Right atrium auricular region (tissue), 2 donors: ENCODE measurements around the gene CAMK2G. TPM values are rescaled to one million over a fixed set of nuclear protein-coding genes. Genes with fewer than 3 reads are reported as not detected.
"Not testable (repeated sequence)": the region's sequence is repeated elsewhere in the genome, so short reads cannot be mapped to it uniquely, and the experiment has no call there.

Experiments used
- DNase-seq: peaks from one replicate; pipeline ENCODE4 v3.0.0-alpha.2; 2019; ENCODE audit warnings: low spot score
- H3K27ac ChIP-seq, 2 donors: fragments of 200-600 bp; sonication (generic); 1 replicate in 1 of 2; 2 replicates in 1 of 2; pipeline ENCODE4 v1.5.1; 2016 to 2019
- H3K27me3 ChIP-seq, 2 donors: fragments of 200-600 bp; sonication (generic); one replicate each; pipeline versions ENCODE4 v1.5.1 to v1.6.0; 2017 to 2019
- H3K36me3 ChIP-seq: fragments of 200-600 bp; sonication (generic); one replicate; pipeline ENCODE4 v1.5.1; 2016
- H3K4me1 ChIP-seq, 2 donors: fragments of 200-600 bp; sonication (generic); one replicate each; pipeline versions ENCODE4 v1.5.1 to v1.6.0; 2017 to 2019
- H3K4me3 ChIP-seq, 2 donors: fragments of 200-600 bp; sonication (generic); 1 replicate in 1 of 2; 2 replicates in 1 of 2; pipeline ENCODE4 v1.5.1; 2017 to 2019; ENCODE audit warnings: mild to moderate bottlenecking in 1 of 2, moderate library complexity in 1 of 2
- H3K9me3 ChIP-seq, 2 donors: fragments of 200-600 bp; sonication (generic); one replicate each; pipeline ENCODE4 v1.5.1; 2019
- total RNA-seq, 2 donors: library from RNA; depleted of rRNA; stranded (reverse); fragments of >200 nt; gene quantifications; one replicate each; pipeline ENCODE4 v1.1.0, GENCODE V29; 2016
- TF ChIP-seq, protein P1 (sequence below), 2 donors: fragments of 200-600 bp; sonication (generic); IDR thresholded peaks; one replicate each; pipeline ENCODE4 v1.5.1; 2019; ENCODE audit warnings: antibody characterized with exemption in 2 of 2

Gene CAMK2G
- total RNA-seq, 2 donors from 2014 or later = 12.1 to 17.4 TPM

DNA sequence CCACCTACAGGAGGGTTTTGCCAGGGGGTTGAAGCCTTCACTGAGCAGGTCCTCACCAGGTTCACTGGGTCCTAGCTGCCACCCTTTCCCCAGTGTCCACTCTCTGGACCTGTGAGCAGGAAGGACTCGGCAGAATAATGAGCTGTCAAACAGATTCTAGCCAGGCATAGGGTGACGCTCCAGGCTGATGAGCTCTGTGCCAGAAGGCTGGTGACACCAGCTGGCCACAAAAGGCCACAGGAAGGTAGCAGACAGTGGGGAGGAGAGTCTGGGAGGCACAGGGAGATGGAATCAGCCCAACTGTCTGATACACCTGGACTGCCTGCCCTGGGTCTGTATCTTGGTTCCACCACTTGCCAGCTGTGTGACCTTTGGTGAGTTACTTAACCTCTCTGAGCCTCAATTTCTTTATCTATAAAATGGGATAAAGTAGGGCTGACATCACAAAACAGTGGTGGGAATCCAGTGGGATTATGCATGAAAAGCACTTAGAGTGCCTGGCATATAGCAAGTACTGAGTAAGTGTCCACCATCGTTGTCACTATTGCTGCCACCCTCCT is 36.3 kb downstream of the CAMK2G start:
- no peaks in the 10 kb centered on the region for H3K4me1 ChIP-seq
- H3K4me3 ChIP-seq = no peak overlapping the region
- H3K27ac ChIP-seq = no peak overlapping the region
- no peaks in the 10 kb centered on the region for H3K9me3 ChIP-seq
- no peak for DNase-seq
- no peaks in the 10 kb centered on the region for H3K27me3 ChIP-seq
- peaks cover 33% of the 10 kb centered on the region for H3K36me3 ChIP-seq
- TF ChIP-seq, protein P1, sequence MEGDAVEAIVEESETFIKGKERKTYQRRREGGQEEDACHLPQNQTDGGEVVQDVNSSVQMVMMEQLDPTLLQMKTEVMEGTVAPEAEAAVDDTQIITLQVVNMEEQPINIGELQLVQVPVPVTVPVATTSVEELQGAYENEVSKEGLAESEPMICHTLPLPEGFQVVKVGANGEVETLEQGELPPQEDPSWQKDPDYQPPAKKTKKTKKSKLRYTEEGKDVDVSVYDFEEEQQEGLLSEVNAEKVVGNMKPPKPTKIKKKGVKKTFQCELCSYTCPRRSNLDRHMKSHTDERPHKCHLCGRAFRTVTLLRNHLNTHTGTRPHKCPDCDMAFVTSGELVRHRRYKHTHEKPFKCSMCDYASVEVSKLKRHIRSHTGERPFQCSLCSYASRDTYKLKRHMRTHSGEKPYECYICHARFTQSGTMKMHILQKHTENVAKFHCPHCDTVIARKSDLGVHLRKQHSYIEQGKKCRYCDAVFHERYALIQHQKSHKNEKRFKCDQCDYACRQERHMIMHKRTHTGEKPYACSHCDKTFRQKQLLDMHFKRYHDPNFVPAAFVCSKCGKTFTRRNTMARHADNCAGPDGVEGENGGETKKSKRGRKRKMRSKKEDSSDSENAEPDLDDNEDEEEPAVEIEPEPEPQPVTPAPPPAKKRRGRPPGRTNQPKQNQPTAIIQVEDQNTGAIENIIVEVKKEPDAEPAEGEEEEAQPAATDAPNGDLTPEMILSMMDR (IDR thresholded peaks at IDR 0.05) = no peak

DNA sequence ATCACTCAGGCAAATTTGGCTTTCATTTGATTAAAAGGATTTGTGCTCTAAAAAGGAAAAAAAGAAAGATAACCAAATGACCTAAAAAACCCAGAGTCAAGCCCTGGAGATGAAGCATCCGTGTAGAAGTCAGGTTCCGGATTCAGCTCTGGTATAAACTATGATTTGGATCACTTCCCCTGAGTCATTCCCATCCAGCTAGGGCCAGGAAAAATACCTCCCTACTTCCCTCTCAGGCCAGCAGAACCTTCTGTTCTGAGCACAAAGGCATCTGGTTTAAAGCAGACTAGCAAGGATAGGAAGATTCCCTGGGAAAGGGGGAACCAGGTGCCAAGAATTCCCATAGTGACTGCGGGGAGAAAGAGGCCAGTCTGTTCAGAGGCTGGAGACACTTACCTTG is 37.3 kb downstream of the CAMK2G start:
- Histone ChIP-seq H3K9me3 (no peaks in the 10 kb centered on the region), H3K27ac (no peak overlapping the region), H3K4me3 (no peak overlapping the region), H3K4me1 (no peaks in the 10 kb centered on the region), H3K27me3 (no peaks in the 10 kb centered on the region), H3K36me3 (peaks cover 22% of the 10 kb centered on the region)
- TF ChIP-seq, protein P1 (IDR thresholded peaks at IDR 0.05) = no peak
- no peak for DNase-seq

DNA sequence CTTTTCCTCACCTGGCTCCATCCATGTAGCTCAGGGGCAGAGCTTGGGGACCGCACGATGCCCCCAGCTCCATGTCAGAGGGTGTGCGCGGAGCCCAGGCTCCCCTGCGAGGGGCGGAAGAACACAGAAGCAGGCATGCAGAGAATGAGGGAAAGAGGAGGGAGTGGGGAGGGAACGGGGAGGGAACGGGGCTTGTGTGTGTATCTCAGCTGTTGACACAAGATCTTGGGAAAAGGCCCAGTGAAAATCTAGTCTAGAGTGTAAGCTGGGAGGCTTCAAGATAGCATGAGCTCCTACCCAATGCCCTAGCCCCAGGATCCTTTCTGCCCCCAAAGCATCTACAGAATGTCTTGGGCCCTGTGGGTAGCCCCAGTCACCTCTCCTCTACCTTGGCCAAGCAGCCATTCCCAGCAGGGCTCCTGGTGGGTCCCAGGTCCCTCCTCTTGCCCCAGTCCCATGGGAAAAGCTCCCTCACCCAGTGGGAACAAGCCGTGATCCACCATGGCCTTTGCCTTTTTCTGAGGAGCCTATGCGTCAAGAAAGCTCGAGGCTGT is 37.9 kb downstream of the CAMK2G start:
- Histone ChIP-seq H3K27ac (no peak overlapping the region), H3K4me3 (no peak overlapping the region), H3K4me1 (no peaks in the 10 kb centered on the region), H3K9me3 (no peaks in the 10 kb centered on the region), H3K27me3 (no peaks in the 10 kb centered on the region), H3K36me3 (peaks cover 20% of the 10 kb centered on the region)
- no peak for DNase-seq
- TF ChIP-seq, protein P1 (IDR thresholded peaks at IDR 0.05) = no peak

DNA sequence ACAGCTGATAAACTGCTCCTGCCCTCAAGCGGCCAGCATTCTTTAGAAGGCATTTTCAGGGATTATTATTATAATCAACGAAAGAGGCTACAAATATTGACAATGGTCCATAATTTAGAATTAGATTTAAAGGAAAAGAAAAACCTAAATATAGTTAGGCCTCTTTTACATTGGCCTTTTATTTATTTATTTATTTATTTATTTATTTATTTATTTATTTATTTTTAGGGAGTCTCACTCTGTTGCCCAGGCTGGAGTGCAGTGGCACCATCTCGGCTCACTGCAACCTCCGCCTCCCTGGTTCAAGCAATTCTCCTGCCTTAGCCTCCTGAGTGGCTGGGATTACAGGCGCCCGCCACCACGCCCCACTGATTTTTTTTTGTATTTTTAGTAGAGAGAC is 45.3 kb downstream of the CAMK2G start:
- H3K36me3 ChIP-seq, H3K27me3 ChIP-seq, H3K27ac ChIP-seq, H3K4me3 ChIP-seq, H3K9me3 ChIP-seq, DNase-seq, H3K4me1 ChIP-seq: not testable (repeated sequence)

DNA sequence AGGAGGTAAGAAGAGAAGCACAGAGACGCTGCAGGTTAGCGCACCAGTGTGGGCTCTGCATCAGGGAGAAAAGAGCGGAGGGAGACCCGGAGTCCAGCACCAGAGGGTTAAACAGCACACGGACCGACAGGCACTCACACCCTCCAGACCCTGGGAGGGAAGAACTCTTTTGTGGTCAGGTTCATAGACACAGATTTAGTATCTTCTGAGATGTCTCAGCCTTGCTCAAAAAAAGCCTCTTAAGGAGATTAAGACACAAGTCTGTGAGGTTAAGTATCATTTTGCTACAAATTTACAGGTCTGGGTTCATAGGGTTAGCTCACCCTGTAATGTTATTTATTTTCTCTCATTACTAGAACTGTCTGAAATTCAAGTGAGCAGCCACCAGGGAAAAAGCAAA is 46.2 kb downstream of the CAMK2G start:
- no peak for DNase-seq
- Histone ChIP-seq H3K27me3 (no peaks in the 10 kb centered on the region), H3K4me1 (no peaks in the 10 kb centered on the region), H3K36me3 (peaks cover 10% of the 10 kb centered on the region), H3K4me3 (no peak overlapping the region), H3K27ac (no peak overlapping the region), H3K9me3 (no peaks in the 10 kb centered on the region)
- TF ChIP-seq, protein P1 (IDR thresholded peaks at IDR 0.05) = no peak

DNA sequence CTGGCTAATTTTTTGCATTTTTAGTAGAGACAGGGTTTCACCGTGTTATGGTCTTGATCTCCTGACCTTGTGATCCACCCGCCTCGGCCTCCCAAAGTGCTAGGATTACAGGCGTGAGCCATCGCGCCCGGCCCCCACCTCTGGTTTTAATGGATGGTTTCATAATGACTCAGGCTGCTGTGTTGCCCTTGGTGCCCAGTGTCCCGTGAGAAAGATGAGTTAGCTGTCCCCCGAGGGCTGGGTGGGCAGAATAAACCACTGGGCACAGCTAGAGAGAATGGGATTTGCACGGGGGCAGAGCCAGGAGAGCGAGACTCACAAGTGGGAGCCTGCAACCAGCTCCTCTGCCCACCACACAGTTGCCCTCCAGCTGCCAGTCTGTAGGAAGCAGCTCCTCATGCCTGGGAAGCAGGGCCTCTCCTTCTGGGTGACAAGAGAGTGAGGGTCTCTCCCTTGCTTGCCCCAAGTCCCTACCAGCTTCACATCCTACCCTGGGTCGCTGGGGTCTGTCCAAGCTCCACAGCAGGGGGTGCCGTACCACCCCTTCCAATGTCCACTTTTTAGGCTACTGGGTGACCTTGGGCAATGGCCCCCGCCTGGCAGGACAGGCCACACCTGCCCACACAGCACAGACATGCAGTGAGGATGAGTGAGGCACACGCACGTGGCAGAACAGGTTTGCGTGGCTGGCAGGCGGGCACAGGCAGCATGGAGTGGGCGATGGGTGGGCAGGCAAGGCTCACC is 46.8 kb downstream of the CAMK2G start:
- H3K4me1 ChIP-seq = no peaks in the 10 kb centered on the region
- TF ChIP-seq, protein P1 (IDR thresholded peaks at IDR 0.05) = no peak
- H3K27me3 ChIP-seq = no peaks in the 10 kb centered on the region
- no peaks in the 10 kb centered on the region for H3K9me3 ChIP-seq
- H3K36me3 ChIP-seq = peaks cover 10% of the 10 kb centered on the region
- H3K27ac ChIP-seq = no peak overlapping the region
- DNase-seq = no peak
- no peak overlapping the region for H3K4me3 ChIP-seq
